A549 (cell line): ENCODE data around the gene IKZF4. TPM values are rescaled to one million over a fixed set of nuclear protein-coding genes. Genes with fewer than 3 reads are reported as not detected.
A peak's percentile ranks its signal among the peaks of the same experiment; 100 is the strongest.
"Not testable (repeated sequence)": the region's sequence is repeated elsewhere in the genome, so short reads cannot be mapped to it uniquely, and the experiment has no call there.

Source experiments
- ATAC-seq, 2 experiments: fragments of 200-7000 bp in 1 of 2; fragments of >200 bp in 1 of 2; cut with Nextera tagmentation in 1 of 2; cut with Tn5 transposase in 1 of 2; 3 replicates each; pipeline versions ENCODE4 v1.8.0 to v1.9.1; 2018 to 2020; ENCODE audit warnings: mild to moderate bottlenecking in 1 of 2, moderate library complexity in 1 of 2
- CTCF ChIA-PET: fragments of 300-600 bp; sonication (Branson Sonifier 250); formaldehyde crosslinking; extraction: SDS; loops from one replicate; lab custom pipeline; 2021; ENCODE audit warnings: antibody characterized with exemption, inconsistent platforms; lab: Yijun Ruan, JAX
- POLR2A ChIA-PET: fragments of 350-600 bp; formaldehyde crosslinking; extraction: SDS; loops from one replicate; lab custom pipeline; 2021; ENCODE audit warnings: antibody characterized with exemption, inconsistent platforms; lab: Yijun Ruan, JAX
- DNase-seq, 2 experiments: peaks; one replicate each; pipeline versions ENCODE4 v3.0.0 to v3.0.0-alpha.2; 2011 to 2016; ENCODE audit warnings: low read depth in 1 of 2, low spot score in 1 of 2
- FAIRE-seq: peaks from 2 replicates; lab custom pipeline; 2011; peaks lifted over from hg19 to GRCh38; lab: Jason Lieb, UNC
- H3K27ac ChIP-seq, 2 experiments: fragments of >200 bp; sonication (Bioruptor Twin); formaldehyde crosslinking; 3 replicates each; pipeline ENCODE4 v1.5.1; 2016 to 2017
- H3K4me1 ChIP-seq: fragments of >200 bp; sonication (Bioruptor Twin); formaldehyde crosslinking; 3 replicates; pipeline ENCODE4 v1.6.1; 2016
- H3K4me2 ChIP-seq: fragments of >200 bp; sonication (Bioruptor Twin); formaldehyde crosslinking; 3 replicates; pipeline ENCODE4 v1.6.1; 2016
- H3K4me3 ChIP-seq: fragments of >200 bp; sonication (Bioruptor Twin); formaldehyde crosslinking; 3 replicates; pipeline ENCODE4 v1.5.1; 2016
- H3K9me3 ChIP-seq: fragments of >200 bp; sonication (Bioruptor Twin); formaldehyde crosslinking; 3 replicates; pipeline ENCODE4 v1.6.1; 2016
- CBX2 ChIP-seq: fragments of 200-600 bp; sonication (generic); IDR thresholded peaks from 2 replicates; pipeline ENCODE4 v1.6.1; 2016; ENCODE audit warnings: low read depth, mild to moderate bottlenecking, borderline replicate concordance
- CHD4 ChIP-seq: fragments of 200-600 bp; sonication (generic); IDR thresholded peaks from 2 replicates; pipeline ENCODE4 v1.6.1; 2016; ENCODE audit warnings: antibody characterized with exemption, mild to moderate bottlenecking, borderline replicate concordance
- EHMT2 ChIP-seq: fragments of 200-600 bp; sonication (generic); IDR thresholded peaks from 2 replicates; pipeline ENCODE4 v1.6.1; 2016; ENCODE audit warnings: antibody characterized with exemption, low read depth, mild to moderate bottlenecking, moderate library complexity
- ESRRA ChIP-seq: fragments of 150-350 bp; IDR thresholded peaks from 2 replicates; pipeline ENCODE4 v1.6.1; 2014; ENCODE audit warnings: mild to moderate bottlenecking, low read length, borderline replicate concordance
- FOSB ChIP-seq: fragments of 250-450 bp; sonication (Bioruptor Pico); IDR thresholded peaks from 2 replicates; pipeline ENCODE4 v1.5.0; 2020; ENCODE audit warnings: mild to moderate bottlenecking, moderate library complexity
- FOXS1 ChIP-seq: fragments of 250-450 bp; sonication (Bioruptor Pico); IDR thresholded peaks from 2 replicates; pipeline ENCODE4 v1.5.0; 2020; ENCODE audit warnings: mild to moderate bottlenecking, moderate library complexity
- JUN ChIP-seq, 2 experiments: fragments of >200 bp; sonication (Bioruptor Twin); formaldehyde crosslinking; IDR thresholded peaks; 2 replicates in 1 of 2; 3 replicates in 1 of 2; pipeline ENCODE4 v1.6.1; 2016 to 2017
- KDM1A ChIP-seq: fragments of 200-600 bp; sonication (generic); IDR thresholded peaks from 2 replicates; pipeline ENCODE4 v1.6.1; 2016; ENCODE audit warnings: low read depth, mild to moderate bottlenecking
- KDM5A ChIP-seq: fragments of 200-600 bp; sonication (generic); IDR thresholded peaks from 2 replicates; pipeline ENCODE4 v1.6.1; 2016; ENCODE audit warnings: antibody characterized with exemption, mild to moderate bottlenecking
- MAFK ChIP-seq: fragments of 450-650 bp; IDR thresholded peaks from 2 replicates; pipeline ENCODE4 v1.6.1; 2014; ENCODE audit not compliant: partially characterized antibody
- MAZ ChIP-seq: fragments of 150-350 bp; IDR thresholded peaks from 2 replicates; pipeline ENCODE4 v1.6.1; 2014; ENCODE audit warnings: antibody characterized with exemption, low read depth, low read length, borderline replicate concordance
- NFE2L2 ChIP-seq: fragments of 150-350 bp; conservative IDR thresholded peaks from 2 replicates; pipeline ENCODE4 v1.6.1; 2014; ENCODE audit warnings: low read length
- NPAS2 ChIP-seq: fragments of 250-450 bp; sonication (Bioruptor Pico); IDR thresholded peaks from 2 replicates; pipeline ENCODE4 v1.8.0; 2022; ENCODE audit warnings: mild to moderate bottlenecking, moderate library complexity, borderline replicate concordance
- NR3C1 ChIP-seq: fragments of >200 bp; sonication (Bioruptor Twin); formaldehyde crosslinking; IDR thresholded peaks from 3 replicates; pipeline ENCODE4 v1.6.1; 2017
- RFX5 ChIP-seq: fragments of 450-650 bp; IDR thresholded peaks from 2 replicates; pipeline ENCODE4 v1.7.1; 2014; ENCODE audit warnings: antibody characterized with exemption, mild to moderate bottlenecking, moderate library complexity
- RNF2 ChIP-seq: fragments of 200-600 bp; sonication (generic); IDR thresholded peaks from 2 replicates; pipeline ENCODE4 v1.6.1; 2016; ENCODE audit warnings: low read depth, mild to moderate bottlenecking, antibody characterized with exemption, moderate library complexity, borderline replicate concordance
- SREBF2 ChIP-seq: fragments of 450-650 bp; IDR thresholded peaks from 2 replicates; pipeline ENCODE4 v1.6.1; 2014; ENCODE audit warnings: mild to moderate bottlenecking, moderate library complexity
- WGBS: methylation state at CpG from one replicate; pipeline ENCODE4 v1.1.6; 2017; ENCODE audit errors: missing lambda C conversion rate; 5-methylcytosine and 5-hydroxymethylcytosine counted together
- polyA plus RNA-seq, 4 experiments: library from polyadenylated mRNA; depleted of rRNA in 3 of 4; stranded (reverse); fragments of >200 nt; fragmentation: RNase III in 1 of 4; extraction: RNeasy Plus Mini Kit Qiagen cat#74134 plus additional on column Dnase treatment in 1 of 4; gene quantifications; 2 replicates in 3 of 4; 3 replicates in 1 of 4; pipeline ENCODE4 v1.2.3, GENCODE V29; 2011 to 2017
- TF ChIP-seq, protein P1 (sequence below): fragments of >200 bp; sonication (Bioruptor Twin); formaldehyde crosslinking; IDR thresholded peaks from 3 replicates; pipeline ENCODE4 v1.5.1; 2016
- TF ChIP-seq, protein P2 (sequence below): IDR thresholded peaks from 2 replicates; pipeline ENCODE4 v1.6.1; 2012
- TF ChIP-seq, protein P3 (sequence below): fragments of 450-650 bp; IDR thresholded peaks from 2 replicates; pipeline ENCODE4 v1.6.1; 2014; ENCODE audit warnings: antibody characterized with exemption
- TF ChIP-seq, protein P4 (sequence below): fragments of 250-450 bp; sonication (Bioruptor Pico); IDR thresholded peaks from 2 replicates; pipeline ENCODE4 v1.5.0; 2020; ENCODE audit warnings: low read depth, mild to moderate bottlenecking, moderate library complexity

Gene IKZF4
- polyA plus RNA-seq, 2 of the 4 experiments (the other 2 are of a cell fraction), result 2.0 TPM

DNA sequence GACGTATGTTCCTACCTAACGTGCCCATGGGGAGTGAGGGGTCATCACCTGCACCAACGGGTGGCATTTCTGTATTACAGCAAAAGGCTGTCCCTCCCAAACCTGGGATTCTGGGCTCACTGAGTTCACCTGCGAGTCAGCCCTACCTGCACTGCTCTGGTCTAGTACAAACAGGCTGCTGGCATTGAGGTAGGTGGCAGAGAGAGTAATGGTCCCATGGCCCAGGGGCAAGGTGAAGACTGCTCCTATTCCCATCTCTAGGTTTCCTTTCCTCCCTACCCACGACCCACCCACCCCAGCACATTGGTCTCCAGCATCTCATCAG is 23.3 kb upstream of the IKZF4 start:
- ATAC-seq (peak; percentile 25 to 30; a peak in 4 of 6 replicates), DNase-seq (no peak), FAIRE-seq (no peak)
- 0% methylated on average over 3 of the region's 5 CpGs for WGBS
- no peak for TF ChIP-seq RFX5
- no peak for TF ChIP-seq FOSB (CRISPR knock-in tag)
- no peak for TF ChIP-seq NPAS2
- TF ChIP-seq, protein P1, sequence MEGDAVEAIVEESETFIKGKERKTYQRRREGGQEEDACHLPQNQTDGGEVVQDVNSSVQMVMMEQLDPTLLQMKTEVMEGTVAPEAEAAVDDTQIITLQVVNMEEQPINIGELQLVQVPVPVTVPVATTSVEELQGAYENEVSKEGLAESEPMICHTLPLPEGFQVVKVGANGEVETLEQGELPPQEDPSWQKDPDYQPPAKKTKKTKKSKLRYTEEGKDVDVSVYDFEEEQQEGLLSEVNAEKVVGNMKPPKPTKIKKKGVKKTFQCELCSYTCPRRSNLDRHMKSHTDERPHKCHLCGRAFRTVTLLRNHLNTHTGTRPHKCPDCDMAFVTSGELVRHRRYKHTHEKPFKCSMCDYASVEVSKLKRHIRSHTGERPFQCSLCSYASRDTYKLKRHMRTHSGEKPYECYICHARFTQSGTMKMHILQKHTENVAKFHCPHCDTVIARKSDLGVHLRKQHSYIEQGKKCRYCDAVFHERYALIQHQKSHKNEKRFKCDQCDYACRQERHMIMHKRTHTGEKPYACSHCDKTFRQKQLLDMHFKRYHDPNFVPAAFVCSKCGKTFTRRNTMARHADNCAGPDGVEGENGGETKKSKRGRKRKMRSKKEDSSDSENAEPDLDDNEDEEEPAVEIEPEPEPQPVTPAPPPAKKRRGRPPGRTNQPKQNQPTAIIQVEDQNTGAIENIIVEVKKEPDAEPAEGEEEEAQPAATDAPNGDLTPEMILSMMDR, result no peak
- TF ChIP-seq, protein P2, sequence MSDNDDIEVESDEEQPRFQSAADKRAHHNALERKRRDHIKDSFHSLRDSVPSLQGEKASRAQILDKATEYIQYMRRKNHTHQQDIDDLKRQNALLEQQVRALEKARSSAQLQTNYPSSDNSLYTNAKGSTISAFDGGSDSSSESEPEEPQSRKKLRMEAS, result no peak
- no peak for TF ChIP-seq MAZ
- TF ChIP-seq MAFK, result no peak
- TF ChIP-seq RNF2, result no peak
- H3K4me2 ChIP-seq, result peak overlapping the region; percentile 73
- peak overlapping the region; percentile 67 for H3K4me3 ChIP-seq
- ChIA-PET CTCF (interaction anchor here (0.7 to 6.1 kb wide), 21 partner anchors 9 to 432 kb away, joined by 3 to 96 read pairs (median 10); partner anchors contain the start of genes DGKA, IKZF4, PA2G4 and RAB5B), POLR2A (interaction anchor here (0.8 to 1.9 kb wide), 6 partner anchors 10 to 107 kb away, joined by 3 to 10 read pairs (median 5); partner anchors contain the start of genes PA2G4 and RAB5B)
- no peaks in the 10 kb centered on the region for H3K9me3 ChIP-seq
- H3K4me1 ChIP-seq, result peaks cover 18% of the 10 kb centered on the region
- peak overlapping the region; percentile 77 to 89 for H3K27ac ChIP-seq

DNA sequence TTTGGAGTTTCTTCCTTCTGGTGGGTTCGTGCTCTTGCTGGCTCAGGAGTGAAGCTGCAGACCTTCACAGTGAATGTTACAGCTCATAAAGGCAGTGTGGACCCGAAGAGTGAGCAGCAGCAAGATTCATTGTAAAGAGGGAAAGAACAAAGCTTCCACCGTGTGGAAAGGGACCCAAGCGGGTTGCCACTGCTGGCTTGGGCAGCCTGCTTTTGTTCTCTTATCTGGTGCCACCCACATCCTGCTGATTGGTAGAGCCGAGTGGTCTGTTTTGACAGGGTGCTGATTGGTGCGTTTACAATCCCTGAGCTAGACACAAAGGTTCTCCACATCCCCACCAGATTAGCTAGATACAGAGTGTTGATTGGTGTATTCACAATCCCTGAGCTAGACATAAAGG is 21.3 kb upstream of the IKZF4 start:
- H3K4me3 ChIP-seq, DNase-seq, H3K27ac ChIP-seq, POLR2A ChIA-PET, H3K4me2 ChIP-seq, H3K9me3 ChIP-seq, FAIRE-seq, ATAC-seq: not testable (repeated sequence)
- H3K4me1 ChIP-seq, result peaks cover 18% of the 10 kb centered on the region
- WGBS, result 82% methylated on average over 6 of the region's 6 CpGs
- CTCF ChIA-PET, result interaction anchor here (1.8 to 6.1 kb wide), 4 partner anchors 14 to 41 kb away, joined by 6 to 96 read pairs (median 62); no protein-coding TSS in a partner anchor

DNA sequence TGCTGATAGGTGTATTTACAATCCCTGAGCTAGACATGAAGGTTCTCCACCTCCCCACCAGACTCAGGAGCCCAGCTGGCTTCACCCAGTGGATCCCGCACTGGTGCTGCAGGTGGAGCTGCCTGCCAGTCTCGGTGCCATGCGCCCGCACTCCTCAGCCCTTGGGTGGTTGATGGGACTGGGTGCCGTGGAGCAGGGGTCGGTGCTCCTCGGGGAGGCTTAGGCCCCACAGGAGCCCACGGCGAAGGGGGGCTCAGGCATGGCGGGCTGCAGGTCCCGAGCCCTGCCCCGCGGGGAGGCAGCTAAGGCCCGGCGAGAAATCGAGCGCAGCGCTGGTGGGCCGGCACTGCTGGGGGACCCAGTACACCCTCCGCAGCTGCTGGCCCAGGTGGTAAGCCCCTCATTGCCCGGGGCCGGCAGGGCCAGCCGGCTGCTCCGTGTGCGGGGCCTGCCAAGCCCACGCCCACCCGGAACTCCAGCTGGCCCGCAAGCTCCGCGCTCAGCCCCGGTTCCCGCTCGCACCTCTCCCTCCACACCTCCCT is 20.8 kb upstream of the IKZF4 start:
- CTCF ChIA-PET, result interaction anchor here (1.8 to 6.1 kb wide), 3 partner anchors 17 to 41 kb away, joined by 6 to 96 read pairs (median 92); no protein-coding TSS in a partner anchor
- ATAC-seq, FAIRE-seq, DNase-seq, POLR2A ChIA-PET, H3K27ac ChIP-seq, H3K9me3 ChIP-seq, H3K4me2 ChIP-seq, H3K4me3 ChIP-seq: not testable (repeated sequence)
- 97% methylated on average over 27 of the region's 33 CpGs for WGBS
- H3K4me1 ChIP-seq, result peaks cover 18% of the 10 kb centered on the region

DNA sequence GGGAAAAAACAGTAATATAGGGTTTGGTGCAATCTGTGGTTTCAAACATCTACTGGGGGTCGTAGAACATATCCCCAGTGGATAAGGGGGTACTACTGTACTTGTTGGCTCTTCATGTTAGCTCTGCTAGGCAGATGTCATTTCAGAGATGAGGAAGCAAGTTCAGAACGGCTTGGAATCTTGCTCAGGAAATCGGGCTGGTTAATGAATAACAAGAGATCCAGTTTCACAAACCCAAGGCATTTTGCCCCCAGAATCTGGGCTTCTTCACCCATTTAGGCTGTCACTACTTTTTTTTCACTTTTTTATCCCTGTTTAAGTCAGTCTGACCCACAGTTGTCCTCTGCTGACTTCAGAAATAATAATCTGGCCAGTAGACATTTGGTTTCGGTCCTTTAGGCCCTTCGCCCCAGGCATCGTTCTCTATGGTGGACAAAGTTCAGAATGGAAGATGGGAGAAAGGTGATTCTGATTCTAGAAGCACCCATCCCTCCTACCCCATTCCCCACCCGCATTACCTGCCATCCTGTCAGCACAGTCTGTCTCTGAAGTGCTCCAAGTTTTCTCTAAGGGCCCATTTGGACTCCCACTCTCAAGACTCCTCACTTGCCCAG is 19.2 kb upstream of the IKZF4 start:
- TF ChIP-seq RFX5, result no peak
- no peak for TF ChIP-seq CHD4
- TF ChIP-seq, protein P3, sequence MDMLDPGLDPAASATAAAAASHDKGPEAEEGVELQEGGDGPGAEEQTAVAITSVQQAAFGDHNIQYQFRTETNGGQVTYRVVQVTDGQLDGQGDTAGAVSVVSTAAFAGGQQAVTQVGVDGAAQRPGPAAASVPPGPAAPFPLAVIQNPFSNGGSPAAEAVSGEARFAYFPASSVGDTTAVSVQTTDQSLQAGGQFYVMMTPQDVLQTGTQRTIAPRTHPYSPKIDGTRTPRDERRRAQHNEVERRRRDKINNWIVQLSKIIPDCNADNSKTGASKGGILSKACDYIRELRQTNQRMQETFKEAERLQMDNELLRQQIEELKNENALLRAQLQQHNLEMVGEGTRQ, result no peak
- TF ChIP-seq JUN (IDR thresholded peaks at IDR 0.05), result no peak
- TF ChIP-seq, protein P4, sequence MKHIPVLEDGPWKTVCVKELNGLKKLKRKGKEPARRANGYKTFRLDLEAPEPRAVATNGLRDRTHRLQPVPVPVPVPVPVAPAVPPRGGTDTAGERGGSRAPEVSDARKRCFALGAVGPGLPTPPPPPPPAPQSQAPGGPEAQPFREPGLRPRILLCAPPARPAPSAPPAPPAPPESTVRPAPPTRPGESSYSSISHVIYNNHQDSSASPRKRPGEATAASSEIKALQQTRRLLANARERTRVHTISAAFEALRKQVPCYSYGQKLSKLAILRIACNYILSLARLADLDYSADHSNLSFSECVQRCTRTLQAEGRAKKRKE (CRISPR knock-in tag), result no peak
- TF ChIP-seq KDM1A, result no peak
- TF ChIP-seq NR3C1, result no peak
- no peak for TF ChIP-seq EHMT2
- no peak for TF ChIP-seq FOXS1 (CRISPR knock-in tag)
- TF ChIP-seq NPAS2, result no peak
- TF ChIP-seq NFE2L2, result no peak
- no peak for TF ChIP-seq ESRRA
- TF ChIP-seq KDM5A, result no peak
- no peak for TF ChIP-seq SREBF2
- no peak for TF ChIP-seq CBX2
- H3K4me2 ChIP-seq, result peak overlapping the region; percentile 52
- peaks cover 18% of the 10 kb centered on the region for H3K4me1 ChIP-seq
- 54% methylated on average over 7 of the region's 7 CpGs for WGBS
- DNase-seq (peak in 1 of 2 experiments; percentile 19), ATAC-seq (no peak), FAIRE-seq (no peak)
- POLR2A ChIA-PET, result no interaction called here
- CTCF ChIA-PET, result interaction anchor here (1.1 kb wide), 1 partner anchor 46 kb away, joined by 3 read pairs; no protein-coding TSS in a partner anchor
- no peak overlapping the region for H3K4me3 ChIP-seq
- no peaks in the 10 kb centered on the region for H3K9me3 ChIP-seq
- peak overlapping the region; percentile 7 to 65; a peak in 3 of 6 replicates for H3K27ac ChIP-seq

DNA sequence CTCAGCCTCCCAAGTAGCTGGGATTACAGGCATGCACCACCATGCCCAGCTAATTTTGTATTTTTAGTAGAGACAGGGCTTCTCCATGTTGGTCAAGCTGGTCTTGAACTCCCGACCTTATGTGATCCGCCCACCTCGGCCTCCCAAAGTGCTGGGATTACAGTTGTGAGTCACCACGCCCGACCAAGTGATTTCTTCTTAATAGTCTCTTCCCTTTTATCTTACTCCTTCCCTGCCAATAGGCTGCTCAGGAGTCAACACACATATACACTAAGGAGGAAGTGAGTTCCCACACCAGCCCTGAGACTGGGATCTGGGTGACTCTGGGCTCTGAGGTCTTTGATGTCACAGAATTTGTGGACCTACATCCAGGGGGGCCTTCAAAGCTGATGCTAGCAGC is 17.5 kb upstream of the IKZF4 start:
- CTCF ChIA-PET, result interaction anchor here (1.1 to 4.1 kb wide), 2 partner anchors 26 to 36 kb away, joined by 3 to 22 read pairs; no protein-coding TSS in a partner anchor
- 92% methylated on average over 5 of the region's 5 CpGs for WGBS
- H3K4me2 ChIP-seq, H3K4me3 ChIP-seq, H3K27ac ChIP-seq, POLR2A ChIA-PET, ATAC-seq, DNase-seq, H3K9me3 ChIP-seq, FAIRE-seq: not testable (repeated sequence)
- peaks cover 18% of the 10 kb centered on the region for H3K4me1 ChIP-seq
